Smooth muscle cell of the brain vasculature (primary cell): ENCODE measurements around the gene PDXK.

Experiments
- DNase-seq: peaks from one replicate; pipeline ENCODE4 v3.0.0-alpha.2; 2012; ENCODE audit warnings: low read depth, low spot score

Gene PDXK

GRCh38 chr21:43741423-43742096 is 22.6 kb downstream of the PDXK start:
- DNase-seq, result no peak

DNA sequence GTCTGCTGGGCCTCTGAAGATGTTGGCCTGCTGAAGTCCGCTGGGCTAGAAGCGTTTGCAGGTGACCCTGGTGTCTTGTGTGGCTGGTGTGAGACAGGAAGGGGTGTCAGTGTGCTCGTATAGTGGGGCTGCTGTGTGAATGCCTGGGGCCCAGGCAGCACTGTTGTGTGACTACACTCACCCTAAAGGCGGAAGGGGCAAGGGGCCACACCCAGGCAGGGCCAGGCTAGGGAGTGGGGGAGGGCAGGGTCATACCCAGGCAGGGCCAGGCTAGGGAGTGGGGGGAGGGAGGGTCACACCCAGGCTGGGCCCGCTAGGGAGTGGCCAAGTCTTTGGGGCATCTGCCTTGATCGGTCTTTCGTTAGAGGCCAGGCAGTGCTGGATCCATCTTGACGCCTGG is 25.0 kb downstream of the PDXK start:
- no peak for DNase-seq

- no peak for DNase-seq
Observed at GRCh38 chr21:43744725-43745124, 25.8 kb downstream of the PDXK start.

GRCh38 chr21:43745772-43746517 is 27.0 kb downstream of the PDXK start:
- DNase-seq, result no peak

DNA sequence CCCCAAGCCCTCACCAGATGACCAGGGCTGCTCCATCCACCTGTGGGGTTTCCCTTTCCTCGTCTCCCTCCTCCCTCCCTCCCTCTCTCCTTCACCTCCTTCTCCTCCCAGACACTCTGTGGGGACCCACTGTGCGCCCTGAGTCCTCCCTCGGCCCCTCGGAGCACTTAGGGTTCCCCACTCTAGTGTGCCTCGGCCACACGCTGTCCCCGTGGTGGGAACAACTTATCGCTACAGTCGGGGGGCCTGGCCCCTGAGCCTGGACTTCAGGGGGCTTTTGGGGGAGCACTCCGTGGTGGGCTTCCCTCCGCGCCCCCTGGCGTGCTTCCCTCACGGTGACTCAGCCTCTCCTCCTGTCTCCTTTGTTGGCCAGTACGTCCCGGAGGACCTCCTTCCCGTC is 29.7 kb downstream of the PDXK start:
- DNase-seq, result no peak

DNA sequence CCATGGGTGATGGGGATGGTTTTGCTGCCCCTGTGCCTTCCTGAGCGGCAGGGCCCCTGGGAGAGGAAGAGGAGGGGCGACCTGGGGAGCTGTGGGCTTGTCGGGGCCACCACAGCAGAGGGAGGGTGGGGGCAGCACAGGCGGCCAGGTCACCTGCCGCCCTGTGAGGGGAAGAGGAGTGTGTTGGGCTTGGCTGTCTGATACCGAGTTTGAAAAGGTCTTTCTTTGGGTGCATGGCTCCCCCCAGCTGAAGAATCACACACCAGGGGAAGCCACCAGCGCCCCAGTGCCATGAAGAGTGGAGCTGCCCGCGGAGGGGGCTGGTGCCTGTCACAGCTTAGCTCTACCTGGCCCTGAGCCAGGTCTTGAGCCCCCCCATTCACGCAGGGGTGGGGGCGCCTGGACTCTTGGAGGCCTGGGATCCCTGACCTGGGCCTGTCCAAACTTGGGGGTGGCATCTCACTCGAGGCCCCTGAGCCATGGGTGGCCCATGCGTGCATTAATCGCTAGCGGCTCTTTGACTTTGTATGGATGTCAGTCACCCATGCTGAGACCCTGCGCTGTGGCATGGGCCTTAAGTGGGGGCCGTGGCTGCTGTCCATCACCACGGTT is 30.8 kb downstream of the PDXK start:
- no peak for DNase-seq

GRCh38 chr21:43750339-43751033 is 31.6 kb downstream of the PDXK start:
- DNase-seq, result no peak

- no peak for DNase-seq
Observed at GRCh38 chr21:43751955-43752591, 33.1 kb downstream of the PDXK start.

DNA sequence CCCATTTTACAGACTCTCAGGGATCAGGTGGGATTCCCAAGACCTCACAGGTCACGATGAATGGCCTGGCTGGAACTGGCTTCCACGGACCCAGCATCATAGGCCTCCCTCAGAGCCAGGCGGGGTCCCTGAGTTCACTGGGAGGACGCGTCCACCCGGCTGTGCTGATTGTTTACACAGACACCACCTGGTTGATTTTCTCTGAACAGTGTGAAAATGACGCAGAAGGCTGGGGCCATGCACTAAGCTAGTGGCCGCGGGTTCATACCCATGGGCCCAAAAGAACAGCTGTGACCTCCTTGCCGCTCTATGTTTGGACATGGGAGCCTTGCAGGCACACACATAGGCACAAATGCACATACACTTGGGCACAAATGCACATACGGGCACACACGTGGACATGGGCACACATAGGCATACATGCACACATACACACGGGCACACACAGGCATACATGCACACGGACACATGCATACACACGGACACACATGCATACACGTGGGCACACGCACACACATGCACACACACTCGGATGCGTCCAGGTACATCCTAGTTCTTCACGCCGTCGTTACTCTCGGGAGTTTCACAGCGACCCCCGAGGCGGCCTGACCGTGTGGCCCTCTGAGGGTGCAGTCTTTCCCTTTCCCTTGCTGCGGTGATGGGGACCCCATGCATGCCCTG is 34.0 kb downstream of the PDXK start:
- no peak for DNase-seq

DNA sequence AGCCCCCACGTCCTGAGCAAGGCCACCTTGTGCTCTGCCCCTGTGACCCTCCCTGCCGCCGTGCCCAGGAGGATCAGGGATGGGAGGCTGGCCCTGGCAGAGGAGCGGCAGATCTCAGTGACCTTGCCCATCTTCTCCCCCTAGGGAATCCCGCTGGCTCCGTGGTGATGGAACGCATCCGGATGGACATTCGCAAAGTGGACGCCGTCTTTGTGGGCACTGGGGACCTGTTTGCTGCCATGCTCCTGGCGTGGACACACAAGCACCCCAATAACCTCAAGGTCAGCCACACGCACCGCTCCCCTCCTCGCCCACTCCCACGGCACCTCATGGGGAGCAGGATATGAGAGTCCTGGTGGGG is 34.5 kb downstream of the PDXK start:
- DNase-seq, result no peak

DNA sequence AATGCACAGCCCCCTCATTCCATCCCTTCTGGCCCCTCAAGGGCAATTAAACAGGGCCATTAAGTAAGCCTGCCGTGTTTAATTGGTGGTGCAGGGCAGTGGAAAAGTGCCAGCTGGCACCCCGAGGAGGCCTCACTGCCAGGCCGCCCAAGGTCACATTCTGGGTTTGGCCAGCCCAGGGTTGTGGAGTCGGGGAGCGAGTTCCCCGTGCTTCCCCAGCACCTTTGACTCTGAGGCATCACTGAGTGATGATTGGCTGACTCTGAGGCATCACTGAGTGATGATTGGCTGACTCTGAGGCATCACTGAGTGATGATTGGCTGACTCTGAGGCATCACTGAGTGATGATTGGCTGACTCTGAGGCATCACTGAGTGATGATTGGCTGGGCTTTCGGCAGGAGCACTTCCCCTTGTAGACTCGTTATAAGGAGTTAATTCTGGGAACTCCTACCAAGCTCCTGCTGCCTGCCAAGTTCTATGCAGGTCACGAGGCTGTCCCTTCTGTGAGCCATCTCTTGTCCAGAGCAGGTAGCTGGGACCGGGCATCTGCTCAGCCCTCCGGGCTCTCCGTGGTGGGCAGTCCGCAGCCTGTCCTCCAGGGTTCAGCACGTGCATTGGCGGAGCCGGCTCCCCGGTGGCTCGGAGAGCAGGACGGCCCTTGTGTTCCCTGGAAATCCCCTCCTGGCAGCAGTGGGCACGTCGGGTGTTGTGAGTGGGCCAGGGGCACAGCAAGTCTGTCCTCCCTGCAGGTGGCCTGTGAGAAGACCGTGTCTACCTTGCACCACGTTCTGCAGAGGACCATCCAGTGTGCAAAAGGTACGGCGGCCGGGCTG is 36.2 kb downstream of the PDXK start:
- DNase-seq, result no peak

DNA sequence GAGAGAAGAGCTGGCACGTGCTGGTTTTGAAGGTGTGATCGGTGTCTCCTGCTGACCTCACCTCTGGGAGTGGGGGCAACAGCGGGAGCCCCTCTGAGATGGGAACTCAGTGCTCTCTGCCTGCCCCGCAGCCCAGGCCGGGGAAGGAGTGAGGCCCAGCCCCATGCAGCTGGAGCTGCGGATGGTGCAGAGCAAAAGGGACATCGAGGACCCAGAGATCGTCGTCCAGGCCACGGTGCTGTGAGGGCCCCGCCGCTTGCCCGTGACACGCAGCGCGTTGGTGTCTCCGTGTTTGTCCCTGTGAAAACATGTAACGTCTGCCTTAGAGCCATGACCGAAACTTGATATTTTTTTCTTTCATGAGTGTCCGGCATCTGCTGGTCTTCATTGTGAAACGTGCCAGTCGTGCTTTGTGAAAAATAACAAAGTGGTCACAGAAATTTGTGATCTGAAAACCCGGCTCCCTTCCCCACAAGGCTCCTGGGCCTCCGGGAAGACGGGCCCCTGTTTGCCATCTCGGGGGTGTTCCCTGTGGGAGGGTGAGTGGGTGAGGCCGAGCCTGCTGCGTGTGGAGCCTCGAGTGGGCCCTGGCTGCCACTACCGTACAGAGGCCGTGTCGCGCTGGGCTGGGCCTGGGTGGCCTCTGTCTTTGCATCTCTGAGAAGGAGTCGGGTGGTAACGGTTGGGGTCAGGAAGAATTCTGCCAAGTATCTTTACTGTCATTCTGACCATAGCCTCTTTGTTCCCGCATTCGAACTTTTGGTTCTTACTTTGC is 37.1 kb downstream of the PDXK start:
- DNase-seq, result no peak

GRCh38 chr21:43757601-43758000 is 38.7 kb downstream of the PDXK start:
- no peak for DNase-seq

GRCh38 chr21:43758111-43758641 is 39.2 kb downstream of the PDXK start:
- DNase-seq, result no peak

GRCh38 chr21:43758811-43759210 is 39.9 kb downstream of the PDXK start:
- DNase-seq, result no peak

GRCh38 chr21:43759651-43760050 is 40.7 kb downstream of the PDXK start:
- DNase-seq, result no peak

DNA sequence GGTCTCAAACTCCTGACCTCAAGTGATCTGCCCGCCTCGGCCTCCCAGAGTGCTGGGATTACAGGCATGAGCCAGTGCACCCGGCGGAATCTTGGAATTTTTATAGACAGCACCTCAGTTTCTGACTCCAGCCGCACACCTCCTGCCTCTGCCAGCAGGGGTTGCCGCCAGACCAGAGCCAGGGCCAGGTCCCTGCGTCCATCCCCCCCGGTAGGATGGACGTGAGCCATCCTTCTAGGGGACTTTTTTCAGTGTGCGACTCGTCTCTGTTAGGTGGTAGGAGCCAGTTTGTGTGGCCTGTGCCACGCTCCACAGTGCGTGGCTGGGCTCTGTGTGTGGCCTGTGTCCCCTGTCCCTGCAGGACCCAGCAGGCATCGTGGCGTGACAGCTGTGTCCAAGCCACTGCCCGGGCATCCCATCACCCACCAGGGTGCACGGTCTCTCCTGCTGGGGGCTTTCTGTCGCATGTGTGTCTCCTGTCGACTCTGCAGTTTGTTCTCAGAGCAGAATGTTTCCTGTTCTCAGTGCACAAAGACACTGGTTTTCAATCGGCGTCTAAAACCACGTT is 41.5 kb downstream of the PDXK start:
- DNase-seq, result no peak

GRCh38 chr21:43761886-43762285 is 43.0 kb downstream of the PDXK start:
- DNase-seq, result no peak
